Measurements from ENCODE around the gene C12orf43. TPM values are rescaled to one million over a fixed set of nuclear protein-coding genes. Genes with fewer than 3 reads are reported as not detected.

The C12orf43 gene
- total RNA-seq, 1 donor: 15.2 TPM

DNA sequence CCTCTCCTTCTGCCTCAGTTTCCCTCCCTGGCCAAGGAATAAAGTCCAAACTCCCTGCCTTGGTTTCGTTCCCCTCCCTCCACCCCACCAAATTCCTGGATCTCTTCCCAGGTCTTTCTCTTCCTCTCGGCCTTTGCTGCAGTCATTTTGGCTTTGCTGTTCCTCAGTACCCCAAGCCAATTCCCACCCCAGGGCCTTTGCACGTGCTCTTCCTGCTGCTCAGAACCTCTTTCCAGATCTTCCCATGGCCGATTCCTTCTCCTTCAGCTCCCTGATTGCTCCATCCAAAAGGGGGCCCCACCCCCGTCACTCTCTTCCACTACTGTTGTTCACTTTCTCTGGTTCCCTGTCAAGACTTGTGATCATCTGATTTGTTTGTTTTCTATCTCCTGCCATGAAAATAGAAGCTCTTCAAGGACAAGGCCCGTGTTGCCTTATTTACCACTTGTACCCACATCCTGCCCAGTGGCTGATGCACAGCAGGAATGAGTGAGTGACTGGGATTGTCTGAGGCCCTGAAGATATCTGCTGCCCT lies 34.8 kb downstream of the C12orf43 start:
- H3K4me1 ChIP-seq (ENCODE audit: insufficient read depth, low read length): no peaks in the 10 kb centered on the region
- no peak for DNase-seq (ENCODE audit: insufficient read length, low spot score, missing footprints)

DNA sequence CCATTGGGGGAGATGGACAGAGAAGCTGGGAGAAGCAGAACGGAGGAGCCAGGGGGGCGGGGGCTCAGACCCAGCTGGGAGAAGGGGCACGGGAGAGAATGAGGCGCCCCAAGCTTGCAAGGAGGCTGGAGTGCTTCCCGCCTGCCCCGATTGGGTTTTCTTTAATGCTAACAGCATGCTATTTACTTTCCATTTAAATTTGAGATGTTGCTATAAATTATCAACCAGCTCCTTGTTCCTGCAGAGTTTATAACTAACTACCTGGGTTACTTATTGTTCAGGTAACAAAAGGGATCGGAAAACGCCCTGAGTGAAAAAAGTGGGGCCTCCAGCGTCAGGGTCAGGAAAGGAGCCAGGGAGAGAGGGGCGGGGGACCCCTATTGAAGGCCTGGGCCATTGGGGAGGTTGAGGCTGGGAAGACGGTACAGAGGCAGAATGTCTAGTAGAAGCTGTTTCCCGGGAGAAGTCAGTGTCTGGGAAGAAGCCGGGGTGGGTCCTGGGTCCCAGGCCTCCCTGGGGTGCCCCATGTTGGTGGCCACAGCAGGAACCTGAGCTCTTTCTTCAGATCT lies 35.4 kb downstream of the C12orf43 start:
- H3K27ac ChIP-seq (ENCODE audit: low read depth, low read length): no peak overlapping the region
- H3K4me1 ChIP-seq (ENCODE audit: insufficient read depth, low read length): no peaks in the 10 kb centered on the region
- no peak for DNase-seq (ENCODE audit: insufficient read length, low spot score, missing footprints)
- no peaks in the 10 kb centered on the region for H3K9me3 ChIP-seq (ENCODE audit: low read depth, low read length)
- H3K4me2 ChIP-seq (ENCODE audit: insufficient read depth, low read length): no peak overlapping the region
- no peaks in the 10 kb centered on the region for H3K36me3 ChIP-seq (ENCODE audit: insufficient read depth, low read length)
- H4K20me1 ChIP-seq (ENCODE audit: insufficient read depth, low read length): no peaks in the 10 kb centered on the region
- no peak overlapping the region for H2AFZ ChIP-seq (ENCODE audit: low read length)
- H3K4me3 ChIP-seq (ENCODE audit: insufficient read depth, low read length): no peak overlapping the region
- H3K79me2 ChIP-seq (ENCODE audit: insufficient read depth, low read length): no peaks in the 10 kb centered on the region
- TF ChIP-seq, protein P1, sequence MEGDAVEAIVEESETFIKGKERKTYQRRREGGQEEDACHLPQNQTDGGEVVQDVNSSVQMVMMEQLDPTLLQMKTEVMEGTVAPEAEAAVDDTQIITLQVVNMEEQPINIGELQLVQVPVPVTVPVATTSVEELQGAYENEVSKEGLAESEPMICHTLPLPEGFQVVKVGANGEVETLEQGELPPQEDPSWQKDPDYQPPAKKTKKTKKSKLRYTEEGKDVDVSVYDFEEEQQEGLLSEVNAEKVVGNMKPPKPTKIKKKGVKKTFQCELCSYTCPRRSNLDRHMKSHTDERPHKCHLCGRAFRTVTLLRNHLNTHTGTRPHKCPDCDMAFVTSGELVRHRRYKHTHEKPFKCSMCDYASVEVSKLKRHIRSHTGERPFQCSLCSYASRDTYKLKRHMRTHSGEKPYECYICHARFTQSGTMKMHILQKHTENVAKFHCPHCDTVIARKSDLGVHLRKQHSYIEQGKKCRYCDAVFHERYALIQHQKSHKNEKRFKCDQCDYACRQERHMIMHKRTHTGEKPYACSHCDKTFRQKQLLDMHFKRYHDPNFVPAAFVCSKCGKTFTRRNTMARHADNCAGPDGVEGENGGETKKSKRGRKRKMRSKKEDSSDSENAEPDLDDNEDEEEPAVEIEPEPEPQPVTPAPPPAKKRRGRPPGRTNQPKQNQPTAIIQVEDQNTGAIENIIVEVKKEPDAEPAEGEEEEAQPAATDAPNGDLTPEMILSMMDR (IDR thresholded peaks at IDR 0.05; ENCODE audit: extremely low read depth, low read depth, low read length): no peak
- peaks cover 3% of the 10 kb centered on the region for H3K27me3 ChIP-seq (ENCODE audit: insufficient read depth, low read length)

More for the DNA sequence above, 34.8 kb downstream of the C12orf43 start:
- Histone ChIP-seq H3K4me3 (ENCODE audit: insufficient read depth, low read length) (no peak overlapping the region), H3K79me2 (ENCODE audit: insufficient read depth, low read length) (no peaks in the 10 kb centered on the region), H2AFZ (ENCODE audit: low read length) (no peak overlapping the region), H3K9me3 (ENCODE audit: low read depth, low read length) (no peaks in the 10 kb centered on the region), H3K27ac (ENCODE audit: low read depth, low read length) (no peak overlapping the region), H3K27me3 (ENCODE audit: insufficient read depth, low read length) (peaks cover 3% of the 10 kb centered on the region), H3K4me2 (ENCODE audit: insufficient read depth, low read length) (no peak overlapping the region), H3K36me3 (ENCODE audit: insufficient read depth, low read length) (no peaks in the 10 kb centered on the region), H4K20me1 (ENCODE audit: insufficient read depth, low read length) (no peaks in the 10 kb centered on the region)
- TF ChIP-seq, protein P1 (IDR thresholded peaks at IDR 0.05; ENCODE audit: extremely low read depth, low read depth, low read length): no peak

DNA sequence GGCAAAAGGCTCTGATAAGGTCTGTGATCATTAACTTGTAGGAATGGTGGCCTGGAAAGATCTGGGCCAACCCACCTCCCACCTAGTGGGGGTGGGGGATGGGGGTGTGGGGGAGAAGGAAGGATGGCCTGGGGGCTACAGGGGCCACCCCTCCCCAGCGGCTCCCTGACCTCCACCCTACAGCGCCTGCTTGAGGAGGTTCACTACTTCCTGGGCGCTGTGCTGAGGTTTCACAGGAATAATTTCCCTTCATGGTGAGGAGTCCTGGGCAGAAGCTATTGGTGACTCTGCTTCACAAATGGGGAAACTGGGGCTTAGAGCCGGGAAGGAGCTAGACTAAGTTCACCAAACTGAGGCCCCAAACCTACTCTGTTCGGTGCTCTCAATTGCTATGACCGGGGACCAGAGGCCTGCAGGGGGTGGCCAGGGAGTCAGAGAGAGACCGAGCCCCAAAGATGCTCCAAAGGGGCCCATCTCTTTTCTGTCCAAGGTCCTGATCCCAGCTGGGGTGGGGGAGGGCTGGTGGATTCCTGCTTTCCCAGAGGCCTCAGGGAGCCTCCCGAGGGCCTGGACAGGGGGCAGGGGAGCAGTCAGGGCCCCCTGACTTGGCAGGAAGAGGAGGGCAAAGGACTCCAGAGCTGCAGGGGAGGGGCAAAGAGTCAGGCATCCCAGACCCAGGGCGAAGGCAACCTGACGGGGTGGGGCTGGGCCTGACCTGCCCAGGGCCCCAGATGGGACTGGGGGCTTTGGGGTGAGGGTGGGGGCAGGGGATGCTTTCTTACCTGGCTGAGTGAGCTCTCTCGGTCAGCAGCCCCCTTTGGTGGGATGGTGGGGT lies 36.2 kb downstream of the C12orf43 start:
- no peak overlapping the region for H3K4me2 ChIP-seq (ENCODE audit: insufficient read depth, low read length)
- DNase-seq (ENCODE audit: insufficient read length, low spot score, missing footprints): no peak
- no peaks in the 10 kb centered on the region for H3K79me2 ChIP-seq (ENCODE audit: insufficient read depth, low read length)
- H3K4me3 ChIP-seq (ENCODE audit: insufficient read depth, low read length): no peak overlapping the region
- H3K9me3 ChIP-seq (ENCODE audit: low read depth, low read length): no peaks in the 10 kb centered on the region
- TF ChIP-seq, protein P1 (IDR thresholded peaks at IDR 0.05; ENCODE audit: extremely low read depth, low read depth, low read length): no peak
- H3K27ac ChIP-seq (ENCODE audit: low read depth, low read length): no peak overlapping the region
- H2AFZ ChIP-seq (ENCODE audit: low read length): no peak overlapping the region
- no peaks in the 10 kb centered on the region for H3K4me1 ChIP-seq (ENCODE audit: insufficient read depth, low read length)
- no peaks in the 10 kb centered on the region for H3K36me3 ChIP-seq (ENCODE audit: insufficient read depth, low read length)
- H3K27me3 ChIP-seq (ENCODE audit: insufficient read depth, low read length): peaks cover 3% of the 10 kb centered on the region
- H4K20me1 ChIP-seq (ENCODE audit: insufficient read depth, low read length): no peaks in the 10 kb centered on the region

DNA sequence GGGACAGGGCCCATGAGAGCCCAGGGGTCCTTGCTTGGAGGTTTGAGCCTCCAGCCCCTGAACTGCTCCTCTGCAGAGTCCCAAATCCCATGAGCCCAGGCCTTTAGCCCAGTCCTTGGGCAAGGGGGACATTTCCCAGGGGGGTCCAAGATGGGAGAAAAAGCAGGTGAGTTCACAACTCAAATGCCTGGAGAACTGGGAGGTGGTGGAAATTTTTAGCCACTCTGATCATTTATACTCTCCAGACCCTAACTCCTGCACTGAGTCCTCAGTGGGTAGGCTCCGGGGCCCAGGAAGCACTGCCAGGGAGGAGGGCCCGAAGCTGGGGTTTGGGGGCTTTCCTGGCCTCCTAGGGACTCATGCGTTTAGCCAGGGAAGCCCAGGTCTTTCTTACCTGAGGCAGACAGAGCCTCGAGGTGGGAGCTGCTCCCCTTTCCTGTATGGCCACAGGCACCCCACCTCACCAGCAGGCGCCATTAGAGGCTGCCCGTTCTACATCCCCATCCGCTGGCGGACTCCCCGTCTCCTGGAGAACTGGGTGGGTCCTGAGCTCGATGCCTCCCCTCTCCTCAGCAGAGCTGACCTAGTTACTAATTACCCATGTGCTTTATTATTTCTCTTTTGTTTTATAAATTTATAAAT lies 36.9 kb downstream of the C12orf43 start:
- Histone ChIP-seq H3K4me2 (ENCODE audit: insufficient read depth, low read length) (no peak overlapping the region), H3K79me2 (ENCODE audit: insufficient read depth, low read length) (no peaks in the 10 kb centered on the region), H3K36me3 (ENCODE audit: insufficient read depth, low read length) (no peaks in the 10 kb centered on the region), H3K4me1 (ENCODE audit: insufficient read depth, low read length) (no peaks in the 10 kb centered on the region), H3K27ac (ENCODE audit: low read depth, low read length) (no peak overlapping the region), H3K27me3 (ENCODE audit: insufficient read depth, low read length) (peaks cover 3% of the 10 kb centered on the region), H4K20me1 (ENCODE audit: insufficient read depth, low read length) (no peaks in the 10 kb centered on the region), H2AFZ (ENCODE audit: low read length) (no peak overlapping the region), H3K9me3 (ENCODE audit: low read depth, low read length) (no peaks in the 10 kb centered on the region), H3K4me3 (ENCODE audit: insufficient read depth, low read length) (no peak overlapping the region)
- TF ChIP-seq, protein P1 (IDR thresholded peaks at IDR 0.05; ENCODE audit: extremely low read depth, low read depth, low read length): no peak
- no peak for DNase-seq (ENCODE audit: insufficient read length, low spot score, missing footprints)
